GM19240 (cell line): ENCODE data around the gene TJAP1.
"Not testable (repeated sequence)": the region's sequence is repeated elsewhere in the genome, so short reads cannot be mapped to it uniquely, and the experiment has no call there.

ENCODE experiments used
- DNase-seq: peaks from one replicate; pipeline ENCODE4 v3.0.0; 2011; ENCODE audit warnings: low spot score; ENCODE audit not compliant: insufficient read length

The TJAP1 gene

DNA sequence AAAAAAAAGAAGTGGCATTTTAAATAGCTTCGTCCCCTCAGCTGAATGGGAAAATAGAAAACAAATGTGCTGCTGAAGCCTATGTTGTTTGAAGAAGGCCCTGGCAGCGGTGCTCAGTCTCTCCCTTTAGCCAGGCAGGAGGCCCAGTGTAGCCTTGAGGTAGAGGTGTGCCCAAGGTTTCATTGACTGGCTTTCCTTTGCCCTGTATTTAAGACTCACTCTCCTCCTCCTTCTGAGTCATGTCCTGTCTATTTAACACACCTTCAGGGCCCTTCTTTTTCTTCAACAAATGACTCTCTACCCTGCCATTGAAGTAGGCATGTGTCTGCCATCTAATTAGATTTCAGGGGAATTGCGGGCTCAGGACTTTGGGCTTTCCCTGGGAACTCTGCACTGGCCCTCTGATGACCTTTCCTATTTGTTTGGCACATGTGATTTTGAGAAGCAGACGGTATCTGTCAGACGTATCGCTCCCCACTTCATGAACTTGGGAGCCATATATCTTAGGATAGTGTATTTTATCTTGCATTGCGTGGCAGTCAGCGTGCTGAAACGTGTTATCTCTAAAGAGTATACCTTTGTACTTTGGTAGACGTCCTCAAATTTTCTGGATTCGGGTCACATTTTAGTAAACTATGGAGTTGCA is 4.3 kb downstream of the TJAP1 start:
- DNase-seq: no peak

- DNase-seq: no peak
Observed at GRCh38 chr6:43488667-43489276, 11.4 kb downstream of the TJAP1 start.

DNA sequence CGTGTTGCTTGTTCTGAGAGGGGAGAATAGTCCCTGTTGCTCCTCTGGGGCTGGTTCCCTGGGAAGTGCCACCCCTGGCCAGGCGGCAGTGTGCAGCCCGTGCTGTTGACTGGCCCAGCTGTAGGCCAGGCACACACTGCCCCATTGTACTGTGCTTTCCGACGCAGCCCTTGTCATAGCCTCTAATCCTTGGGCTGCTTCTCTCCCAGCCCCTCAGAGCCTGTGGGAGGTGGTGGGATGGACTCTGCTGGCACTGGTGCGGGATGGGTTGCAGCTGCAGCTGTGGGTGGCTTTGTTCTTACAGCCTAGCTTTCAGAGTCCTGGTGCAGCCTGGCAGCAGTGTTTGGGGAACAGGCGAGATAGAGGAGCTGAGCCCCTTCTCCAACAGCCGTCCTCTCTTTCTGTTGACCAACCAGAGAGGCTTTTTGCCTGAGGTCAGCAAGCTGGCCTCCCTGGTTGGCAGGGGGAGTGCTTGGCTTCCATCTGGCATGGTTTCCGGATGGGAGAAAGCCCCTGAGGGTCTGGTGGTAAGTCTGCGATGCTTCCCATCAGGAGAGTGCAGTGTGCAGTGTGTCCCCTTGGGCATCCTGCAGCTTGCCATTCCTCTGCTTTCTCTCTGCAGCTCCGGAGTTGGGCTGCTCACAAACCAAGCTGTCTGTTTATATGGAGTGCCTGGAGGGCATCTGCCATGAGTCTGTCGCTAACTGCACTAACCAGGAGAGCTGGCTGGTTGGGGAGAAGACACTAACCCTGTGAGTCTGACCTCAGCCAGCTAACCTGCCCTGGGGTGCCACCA is 12.1 kb downstream of the TJAP1 start:
- no peak for DNase-seq

DNA sequence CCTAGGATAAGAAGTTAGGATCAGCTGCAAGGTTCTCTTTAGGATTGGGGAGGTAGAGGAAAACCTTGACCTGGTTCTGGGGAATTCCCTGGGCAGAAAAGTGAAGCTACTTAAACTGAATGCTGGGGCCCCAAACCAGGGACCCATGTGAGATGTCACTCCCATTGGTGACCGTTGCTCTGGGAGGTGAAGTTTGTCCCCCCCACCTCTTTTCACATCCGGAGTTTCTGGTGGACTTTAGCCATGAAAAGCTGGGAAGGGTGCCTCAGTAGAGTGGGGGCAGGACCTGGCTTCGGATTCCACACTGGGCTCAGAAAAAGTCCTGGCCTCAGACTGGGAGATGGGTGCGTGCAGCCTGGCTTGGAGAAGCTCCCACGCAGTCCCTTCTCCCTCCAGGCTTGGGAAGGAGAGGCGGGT is 13.2 kb downstream of the TJAP1 start:
- no peak for DNase-seq

DNA sequence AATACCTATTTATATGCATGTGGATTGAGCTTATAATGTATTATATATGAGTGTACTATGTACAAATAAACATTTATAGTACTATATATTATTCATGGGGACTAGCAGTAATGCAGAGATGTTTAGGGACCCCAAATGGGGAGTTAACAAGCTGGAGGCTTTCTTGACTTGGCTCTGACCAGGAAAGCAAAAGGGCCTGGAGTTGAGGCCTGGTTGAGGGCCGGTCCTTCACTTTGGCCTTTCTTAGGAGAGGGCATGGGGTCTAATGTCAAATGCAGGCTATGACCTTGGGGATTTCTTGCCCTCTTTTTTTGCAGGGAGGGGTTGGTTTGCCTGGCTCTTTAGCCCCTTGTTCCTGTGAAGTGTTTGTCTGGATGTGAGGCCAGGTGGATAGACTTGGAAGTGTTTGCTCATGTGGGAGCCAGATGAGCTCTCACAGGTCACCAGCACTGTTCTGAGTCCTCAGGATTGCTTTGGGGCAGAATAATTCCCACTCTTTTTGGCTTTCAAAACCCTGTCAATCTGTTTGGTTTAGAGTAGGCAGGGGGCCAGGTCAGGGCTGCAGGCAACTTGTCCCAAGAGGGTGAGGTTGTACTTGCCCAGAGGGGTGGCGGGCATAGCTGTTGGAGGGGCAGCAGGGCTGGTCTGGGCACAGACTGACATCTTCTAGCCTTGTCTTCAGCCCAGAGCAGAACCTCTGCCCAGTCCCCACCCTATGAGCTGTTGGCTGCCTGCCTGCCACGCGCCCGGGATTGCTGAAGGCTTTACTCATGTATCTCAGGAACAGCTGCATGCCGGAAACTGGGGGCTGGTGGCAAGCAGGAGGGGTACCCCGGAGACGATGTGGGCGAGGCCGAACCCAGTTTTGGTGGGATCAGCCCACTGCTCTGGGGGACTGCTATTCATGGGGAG is 14.6 kb downstream of the TJAP1 start:
- no peak for DNase-seq

DNA sequence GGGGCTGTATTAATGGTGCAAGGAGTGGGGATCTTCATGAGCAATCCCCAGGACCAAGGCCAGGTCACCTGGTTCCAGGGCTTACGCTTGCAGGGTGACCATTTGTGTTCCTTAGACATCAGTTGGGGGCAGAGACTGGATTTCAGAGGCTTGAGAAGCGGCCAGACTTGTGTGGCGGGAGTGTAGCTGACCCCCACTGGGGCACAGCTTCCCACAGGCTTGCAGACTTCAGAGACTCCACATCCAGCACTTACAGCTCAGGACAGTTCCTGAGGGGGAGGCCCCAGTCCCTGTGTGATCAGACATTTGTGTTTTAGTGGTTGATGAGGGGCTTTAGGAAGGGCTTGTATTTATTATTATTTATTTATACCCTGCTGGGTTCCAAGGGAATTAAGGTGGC is 15.3 kb downstream of the TJAP1 start:
- no peak for DNase-seq

GRCh38 chr6:43493230-43493629 is 15.9 kb downstream of the TJAP1 start:
- DNase-seq: no peak

DNA sequence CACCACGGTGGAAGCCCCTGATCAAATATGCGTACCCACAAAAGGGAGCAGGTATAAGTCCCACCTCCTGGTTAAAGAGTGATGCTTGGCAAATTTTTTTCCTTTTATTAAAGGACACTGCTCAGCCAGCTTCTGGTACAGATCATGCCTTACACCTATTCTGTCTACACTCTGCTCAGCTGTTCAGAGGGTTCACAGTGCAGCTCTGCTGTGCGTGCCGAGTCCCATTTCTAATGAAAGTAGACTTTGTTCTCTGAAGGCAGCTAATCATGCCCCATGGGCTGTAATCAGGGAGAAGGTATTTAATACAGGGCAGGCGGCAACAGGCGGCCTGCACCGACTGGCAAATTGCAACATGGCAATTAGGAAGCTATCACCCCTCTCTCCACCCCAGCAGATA is 16.5 kb downstream of the TJAP1 start:
- DNase-seq: no peak

DNA sequence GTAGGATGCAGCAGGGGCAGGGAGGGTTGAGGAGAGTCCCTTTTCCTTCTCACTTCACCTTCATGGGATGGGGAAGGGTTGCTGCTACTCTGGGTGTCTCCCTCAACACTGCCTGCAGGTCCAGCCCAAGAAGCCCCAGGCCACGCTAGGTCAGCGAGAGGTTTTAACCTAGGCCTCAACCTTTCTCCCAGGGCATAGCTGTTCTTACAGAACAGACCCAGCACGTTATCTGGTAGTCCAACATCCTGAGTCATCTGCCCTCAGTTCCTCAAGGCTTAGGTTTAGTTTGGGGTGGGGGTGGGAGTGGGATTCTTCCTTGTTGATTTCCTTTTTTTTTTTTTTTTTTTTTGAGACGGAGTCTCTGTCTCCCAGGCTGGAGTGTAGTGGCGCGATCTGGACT is 17.0 kb downstream of the TJAP1 start:
- DNase-seq: no peak

DNA sequence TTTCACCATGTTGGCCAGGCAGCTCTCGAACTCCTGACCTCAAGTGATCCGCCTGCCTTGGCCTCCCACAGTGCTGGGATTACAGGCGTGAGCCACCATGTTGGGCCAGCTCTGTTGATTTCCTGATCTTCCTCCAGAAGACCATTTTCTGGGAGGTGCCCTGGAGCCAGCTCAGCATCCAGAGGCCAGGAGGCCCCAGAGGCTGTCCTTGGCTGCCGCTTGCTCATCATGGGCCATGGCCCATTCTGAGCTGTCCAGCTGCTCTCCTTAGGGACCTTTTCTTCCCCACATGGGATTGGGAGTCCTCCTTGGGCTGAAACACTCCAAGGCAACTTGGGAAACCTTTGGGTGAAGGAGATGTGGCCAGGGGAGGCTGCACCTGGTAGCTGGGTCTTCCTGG is 17.4 kb downstream of the TJAP1 start:
- no peak for DNase-seq

DNA sequence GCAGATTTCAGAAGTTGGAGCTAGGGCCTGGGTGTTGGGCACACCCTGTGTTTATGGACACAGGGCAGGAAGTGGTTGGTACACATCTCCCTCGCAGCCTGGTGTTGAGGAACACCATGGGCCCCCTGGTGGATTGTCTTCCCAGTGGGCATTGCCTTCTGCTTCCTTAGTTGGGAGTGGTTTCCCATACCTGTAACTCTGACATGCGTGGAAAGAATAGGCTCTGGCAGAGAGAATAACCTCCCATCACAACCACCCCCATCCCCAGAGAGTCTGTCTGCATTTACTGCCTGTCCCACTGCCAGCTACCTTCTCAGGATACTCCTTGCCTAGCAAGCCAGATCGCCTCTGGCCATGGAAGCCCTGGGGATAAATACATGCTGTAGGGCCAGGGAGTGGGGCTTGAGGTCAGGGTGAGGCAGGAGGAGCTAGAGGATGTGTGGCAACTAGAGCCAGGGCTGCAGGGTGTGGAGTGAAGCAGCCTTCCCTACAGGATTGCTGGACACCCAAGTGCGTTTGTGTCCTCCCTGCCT is 18.1 kb downstream of the TJAP1 start:
- no peak for DNase-seq

GRCh38 chr6:43496370-43497128 is 19.2 kb downstream of the TJAP1 start:
- DNase-seq: no peak

DNA sequence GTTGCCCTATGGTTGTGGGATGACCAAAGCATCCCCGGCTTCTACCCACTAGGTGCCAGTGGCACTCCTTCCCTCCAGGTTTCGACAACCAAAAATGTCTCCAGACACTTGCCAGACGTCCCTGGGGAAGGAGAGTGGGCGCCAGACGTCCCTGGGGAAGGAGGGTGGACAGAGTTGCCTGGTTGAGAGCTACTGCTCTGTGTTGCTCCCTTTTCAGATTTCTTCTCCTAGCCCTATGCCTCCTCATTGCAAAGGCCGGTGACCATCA is 19.7 kb downstream of the TJAP1 start:
- DNase-seq: no peak

DNA sequence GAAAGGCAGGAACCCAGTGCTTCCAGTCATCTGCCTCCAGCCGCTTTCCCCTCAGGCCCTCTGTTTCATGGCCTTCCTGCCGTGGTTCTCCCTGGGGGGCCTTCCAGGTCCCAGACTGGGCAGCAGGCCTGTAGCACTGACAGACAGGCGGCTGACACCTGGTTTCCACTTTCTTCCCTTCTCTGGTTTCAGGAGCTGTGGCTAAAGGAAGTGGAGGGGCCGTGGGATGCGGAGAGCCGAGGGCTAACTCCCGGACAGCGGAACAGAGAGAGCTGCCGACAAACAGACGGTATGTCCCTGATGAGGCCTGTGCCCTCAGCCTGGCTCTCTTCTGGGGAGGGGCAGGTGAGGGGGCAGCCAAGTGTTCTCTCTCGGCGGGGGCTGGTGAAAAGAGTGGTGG is 20.3 kb downstream of the TJAP1 start:
- DNase-seq: no peak

DNA sequence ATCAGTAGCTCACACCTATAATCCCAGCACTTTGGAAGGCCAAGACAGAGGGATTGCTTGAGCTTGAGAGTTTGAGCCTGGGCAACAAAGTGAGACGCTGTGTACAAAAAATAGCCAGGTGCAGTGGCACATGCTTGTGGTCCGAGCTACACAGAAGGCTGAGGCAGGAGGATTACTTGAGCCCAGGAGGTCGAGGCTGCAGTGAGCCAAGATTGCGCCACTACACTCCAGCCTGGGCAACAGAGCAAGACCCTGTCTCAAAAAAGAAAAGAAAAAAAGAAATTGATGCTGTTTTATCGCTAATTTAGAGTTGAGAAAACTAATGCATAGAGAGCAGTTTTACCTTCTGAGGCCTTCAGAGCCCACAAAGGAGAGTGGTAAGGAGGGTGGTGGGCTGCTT is 20.9 kb downstream of the TJAP1 start:
- not testable (repeated sequence) for DNase-seq

DNA sequence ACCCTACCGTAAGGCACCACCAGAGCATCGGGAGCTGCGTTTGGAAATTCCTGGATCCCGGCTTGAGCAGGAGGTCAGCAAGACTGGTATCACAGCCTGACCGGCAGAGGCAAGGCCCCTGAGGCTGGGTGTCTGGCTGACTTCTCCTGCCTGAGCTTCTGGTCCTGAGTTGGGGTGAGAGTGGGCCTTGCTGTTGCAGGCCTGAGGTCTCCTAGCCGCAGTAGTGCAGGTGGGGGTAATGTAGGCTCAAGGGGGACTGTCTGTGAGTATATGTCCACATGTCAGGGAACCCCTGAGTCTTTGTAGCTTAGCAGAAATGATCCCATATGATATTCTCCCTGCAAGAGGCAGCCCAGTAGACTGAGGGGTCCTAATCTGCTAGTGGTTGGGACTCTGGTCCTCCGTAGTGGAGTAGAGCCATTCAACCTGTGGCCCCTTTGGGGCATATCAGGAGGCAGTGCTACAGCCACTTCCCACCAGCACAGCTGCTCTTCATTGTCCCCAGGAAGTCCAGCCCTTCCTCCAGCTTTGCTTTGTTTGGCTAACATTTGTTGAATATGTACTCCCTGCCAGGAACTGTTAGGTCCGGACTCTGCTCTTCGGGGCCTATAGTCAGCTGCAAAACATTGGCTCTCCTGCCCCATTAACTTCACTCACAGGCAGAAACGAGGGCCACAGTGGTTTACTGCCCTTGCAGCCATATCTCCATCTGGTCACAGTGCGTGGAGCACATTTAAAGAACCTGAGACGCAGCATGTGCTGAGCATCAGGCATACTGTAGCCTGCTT is 21.9 kb downstream of the TJAP1 start:
- DNase-seq: no peak

- no peak for DNase-seq
Observed at GRCh38 chr6:43500921-43501320, 23.6 kb downstream of the TJAP1 start.

GRCh38 chr6:43502666-43503065 is 25.3 kb downstream of the TJAP1 start:
- DNase-seq: no peak

DNA sequence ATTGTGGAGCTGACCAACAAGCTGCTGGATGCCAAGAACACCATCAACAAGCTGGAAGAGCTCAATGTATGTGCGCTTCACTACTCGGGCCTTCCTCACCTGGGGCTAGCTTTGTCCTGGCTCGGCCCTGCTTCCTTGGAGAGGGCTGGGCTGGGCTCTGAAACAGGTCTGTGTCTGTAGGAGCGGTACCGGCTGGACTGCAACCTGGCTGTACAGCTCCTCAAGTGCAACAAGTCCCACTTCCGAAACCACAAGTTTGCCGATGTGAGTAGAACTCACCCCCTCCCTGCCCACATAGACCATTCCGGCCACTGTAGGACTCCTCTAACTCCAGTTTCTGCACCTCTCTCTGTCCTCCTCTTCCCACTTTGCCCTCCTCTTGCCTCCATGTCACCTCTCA is 26.1 kb downstream of the TJAP1 start:
- no peak for DNase-seq
